Measurements from ENCODE around the gene GPX4.

DNA sequence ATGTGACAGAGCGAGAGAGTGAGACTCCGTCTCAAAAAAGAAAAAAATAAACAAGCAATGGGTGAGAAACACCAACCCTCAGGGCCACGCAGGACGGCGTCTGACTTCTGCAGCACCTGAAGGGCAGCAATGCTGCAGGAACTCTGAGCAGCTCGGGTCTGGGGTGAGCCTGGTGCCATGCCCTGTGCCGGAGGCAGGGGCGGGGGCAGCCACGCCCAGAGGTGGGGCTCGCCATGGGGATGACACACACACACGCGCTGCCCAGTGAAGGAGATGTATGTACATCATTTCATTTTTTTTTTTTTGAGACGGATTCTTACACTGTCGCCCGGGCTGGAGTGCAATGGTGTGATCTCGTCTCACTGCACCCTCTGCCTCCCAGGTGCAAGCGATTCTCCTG, 24.3 kb downstream of the GPX4 start:
- no peak for TF ChIP-seq CTCF (IDR thresholded peaks at IDR 0.05)
- no peak for TF ChIP-seq EZH2 (IDR thresholded peaks at IDR 0.05; ENCODE audit: borderline replicate concordance, insufficient read depth, low read depth, low read length, poor library complexity, severe bottlenecking)
